Natural killer cell treated with Interleukin-12 subunit alpha and Interleukin-12 subunit beta and Interleukin-15 and Interleukin-18, amount 100 ng/mL, for 72 hours (primary cell): ENCODE measurements around the gene ARIH2. TPM values are rescaled to one million over a fixed set of nuclear protein-coding genes. Genes with fewer than 3 reads are reported as not detected.

Source experiments
- ATAC-seq, 2 donors: fragments of 150-1000 bp; cut with Tn5 transposase in 1 of 2; sonication (Bioruptor Pico), chemical (Tn5 transposase) in 1 of 2; 2 replicates each; pipeline ENCODE4 v1.10.0; 2021
- DNase-seq: peaks from one replicate; pipeline ENCODE4 v3.0.0; 2022; ENCODE audit warnings: low spot score
- H3K27ac Mint-ChIP-seq, 2 donors: 1 replicate in 1 of 2; 2 replicates in 1 of 2; pipeline ENCODE4 v1.8.0; 2022; ENCODE audit warnings: mixed read lengths in 2 of 2, mild to moderate bottlenecking in 1 of 2, moderate library complexity in 1 of 2
- H3K27me3 Mint-ChIP-seq, 2 donors: 1 replicate in 1 of 2; 2 replicates in 1 of 2; pipeline ENCODE4 v1.8.0; 2022; ENCODE audit warnings: mixed read lengths in 2 of 2
- H3K36me3 Mint-ChIP-seq: one replicate; pipeline ENCODE4 v1.8.0; 2022; ENCODE audit warnings: mixed read lengths
- H3K4me1 Mint-ChIP-seq, 2 donors: 1 replicate in 1 of 2; 2 replicates in 1 of 2; pipeline ENCODE4 v1.8.0; 2022; ENCODE audit warnings: low read depth in 2 of 2, mixed read lengths in 2 of 2, mild to moderate bottlenecking in 1 of 2
- H3K4me3 Mint-ChIP-seq: one replicate; pipeline ENCODE4 v1.8.0; 2022; ENCODE audit warnings: mixed read lengths
- H3K9me3 Mint-ChIP-seq: 2 replicates; pipeline ENCODE4 v1.8.0; 2022; ENCODE audit warnings: mixed read lengths
- total RNA-seq, 2 donors: library from RNA; stranded (reverse); gene quantifications; one replicate each; pipeline ENCODE4 v1.2.3, GENCODE V29; 2022

Gene ARIH2
- total RNA-seq, 2 donors from 2014 or later: 141 to 238 TPM

GRCh38 chr3:48938156-48938555 lies 19.5 kb downstream of the ARIH2 start:
- Mint-ChIP-seq H3K4me1 (peaks cover 23% of the 10 kb centered on the region in 2 donors), H3K27ac (peak overlapping the region; percentile 6 to 12), H3K9me3 (no peaks in the 10 kb centered on the region), H3K4me3 (peak overlapping the region; percentile 1), H3K27me3 (no peaks in the 10 kb centered on the region), H3K36me3 (peaks cover 14% of the 10 kb centered on the region)
- DNase-seq (no peak), ATAC-seq (no peak)

GRCh38 chr3:48938689-48939088 lies 20.0 kb downstream of the ARIH2 start:
- Mint-ChIP-seq H3K9me3 (no peaks in the 10 kb centered on the region), H3K27me3 (no peaks in the 10 kb centered on the region), H3K36me3 (peaks cover 15% of the 10 kb centered on the region), H3K27ac (peak overlapping the region; percentile 6 to 12), H3K4me1 (peaks cover 26 to 27% of the 10 kb centered on the region in 2 donors), H3K4me3 (peak overlapping the region; percentile 1)
- no peak for ATAC-seq
- DNase-seq: no peak

GRCh38 chr3:48945432-48945831 lies 26.8 kb downstream of the ARIH2 start:
- DNase-seq (no peak), ATAC-seq (no peak)
- H3K4me1 Mint-ChIP-seq: peaks cover 28 to 29% of the 10 kb centered on the region in 2 donors
- H3K9me3 Mint-ChIP-seq: no peaks in the 10 kb centered on the region
- no peaks in the 10 kb centered on the region for H3K27me3 Mint-ChIP-seq
- no peak overlapping the region for H3K4me3 Mint-ChIP-seq
- peak overlapping the region; percentile 14 to 59 for H3K27ac Mint-ChIP-seq
- peaks cover 4% of the 10 kb centered on the region for H3K36me3 Mint-ChIP-seq

DNA sequence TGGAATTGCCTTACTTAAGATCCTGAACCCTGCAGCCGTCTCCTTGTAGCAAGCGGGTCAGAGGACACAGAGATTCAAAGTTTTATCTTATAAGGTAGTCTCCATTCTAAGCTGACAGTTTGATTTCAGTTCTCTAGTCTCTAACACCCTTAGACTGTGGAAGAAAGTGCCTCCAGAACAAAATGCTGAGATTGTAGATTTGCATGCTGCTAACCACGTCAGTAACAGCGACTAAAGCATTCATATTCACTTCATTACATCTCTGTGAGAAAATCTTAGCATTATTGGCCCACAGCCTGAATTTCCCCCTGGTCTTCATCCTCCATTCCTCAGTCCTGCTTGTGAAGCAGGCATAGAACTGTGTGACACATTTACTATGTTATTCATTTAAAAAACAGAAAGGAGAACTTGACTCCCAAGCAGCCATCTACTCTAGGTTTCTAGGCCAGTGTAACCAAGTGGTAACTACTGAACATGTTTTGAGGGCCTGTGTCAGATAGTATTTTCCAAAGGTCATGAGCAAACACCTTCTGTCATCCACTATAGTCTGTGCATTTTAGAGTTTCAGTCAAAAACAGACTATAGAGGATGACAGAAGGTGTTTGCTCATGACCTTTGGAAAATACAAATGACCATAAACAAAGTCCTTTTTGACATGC lies 27.4 kb downstream of the ARIH2 start:
- Mint-ChIP-seq H3K4me3 (no peak overlapping the region), H3K36me3 (peaks cover 4% of the 10 kb centered on the region), H3K27me3 (no peaks in the 10 kb centered on the region), H3K4me1 (peaks cover 28 to 29% of the 10 kb centered on the region in 2 donors), H3K27ac (peak overlapping the region; percentile 14 to 59), H3K9me3 (no peaks in the 10 kb centered on the region)
- ATAC-seq (no peak), DNase-seq (no peak)

DNA sequence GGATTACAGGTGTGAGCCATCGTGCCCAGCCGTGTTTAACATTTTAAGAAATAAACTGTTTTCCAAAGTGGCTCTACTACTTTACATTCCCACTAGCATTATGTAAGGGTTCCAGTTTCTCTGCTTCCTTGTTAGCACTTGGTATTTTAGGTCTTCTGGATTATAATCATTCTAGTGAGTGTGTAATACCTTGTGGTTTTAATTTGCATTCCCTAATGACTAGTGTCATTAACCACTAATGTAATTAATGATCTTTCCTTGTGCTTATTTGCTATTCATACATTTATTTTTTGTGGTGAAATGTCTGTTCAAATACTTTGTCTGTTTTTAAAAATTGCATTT lies 30.7 kb downstream of the ARIH2 start:
- no peak for ATAC-seq
- Mint-ChIP-seq H3K27ac (no peak overlapping the region), H3K4me1 (peaks cover 26 to 33% of the 10 kb centered on the region in 2 donors), H3K4me3 (no peak overlapping the region), H3K36me3 (no peaks in the 10 kb centered on the region), H3K27me3 (no peaks in the 10 kb centered on the region), H3K9me3 (no peaks in the 10 kb centered on the region)
- no peak for DNase-seq

DNA sequence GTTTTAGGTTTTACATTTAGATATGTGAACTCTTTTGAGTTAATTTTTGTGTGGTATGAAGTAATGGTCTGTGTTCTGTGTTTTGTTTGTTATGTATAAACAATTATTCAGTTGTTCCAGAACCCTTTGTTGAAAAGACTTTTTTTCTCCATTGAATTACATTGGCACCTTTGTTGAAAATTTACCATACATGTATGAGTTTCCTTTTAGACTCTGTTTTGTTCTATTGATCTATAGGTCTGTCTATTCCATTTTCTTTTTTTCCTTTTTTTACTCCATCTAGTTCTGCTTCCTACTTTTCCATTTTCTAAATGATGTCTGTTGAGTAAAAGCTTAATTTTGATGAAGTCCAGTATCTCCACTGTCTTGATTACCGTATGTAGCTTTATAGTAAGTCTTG lies 31.4 kb downstream of the ARIH2 start:
- Mint-ChIP-seq H3K4me3 (no peak overlapping the region), H3K9me3 (no peaks in the 10 kb centered on the region), H3K36me3 (no peaks in the 10 kb centered on the region), H3K27me3 (no peaks in the 10 kb centered on the region), H3K27ac (no peak overlapping the region), H3K4me1 (peaks cover 22 to 26% of the 10 kb centered on the region in 2 donors)
- DNase-seq: no peak
- ATAC-seq: no peak

GRCh38 chr3:48951764-48952163 lies 33.1 kb downstream of the ARIH2 start:
- no peaks in the 10 kb centered on the region for H3K27me3 Mint-ChIP-seq
- no peak overlapping the region for H3K4me3 Mint-ChIP-seq
- no peaks in the 10 kb centered on the region for H3K9me3 Mint-ChIP-seq
- H3K36me3 Mint-ChIP-seq: no peaks in the 10 kb centered on the region
- DNase-seq (no peak), ATAC-seq (no peak)
- no peak overlapping the region for H3K27ac Mint-ChIP-seq
- H3K4me1 Mint-ChIP-seq: peaks cover 13 to 18% of the 10 kb centered on the region in 2 donors

DNA sequence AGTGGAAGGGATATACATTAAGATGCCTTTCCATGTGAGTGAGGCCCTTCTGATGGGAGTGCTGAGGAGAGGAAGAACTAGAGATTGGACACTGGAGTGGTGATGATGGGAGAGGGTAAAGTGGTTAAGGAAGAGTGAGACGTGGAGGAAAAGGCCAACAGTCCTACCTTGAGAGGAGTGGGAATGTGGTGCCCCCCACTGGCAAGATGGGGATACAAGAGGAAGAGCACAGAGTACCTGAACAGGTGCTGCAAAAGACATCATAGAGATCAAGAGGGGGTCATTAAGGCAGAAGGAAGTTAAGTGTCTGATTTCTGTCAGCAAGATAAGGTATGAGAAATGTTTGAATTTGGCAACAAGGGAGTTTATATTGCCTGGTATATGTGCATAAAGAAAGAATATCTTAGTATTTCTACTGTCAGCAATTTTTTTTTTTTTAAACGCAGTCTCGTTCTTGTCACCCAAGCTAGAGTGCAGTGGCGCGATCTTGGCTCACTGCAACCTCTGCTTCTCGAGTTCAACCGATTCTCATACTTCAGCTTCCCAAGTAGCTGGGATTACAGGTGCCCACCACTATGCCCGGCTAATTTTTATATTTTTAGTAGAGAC lies 34.0 kb downstream of the ARIH2 start:
- DNase-seq: no peak
- no peaks in the 10 kb centered on the region for H3K36me3 Mint-ChIP-seq
- H3K9me3 Mint-ChIP-seq: no peaks in the 10 kb centered on the region
- peak in 1 of 2 donors; percentile 56 for ATAC-seq
- H3K4me3 Mint-ChIP-seq: no peak overlapping the region
- H3K27me3 Mint-ChIP-seq: no peaks in the 10 kb centered on the region
- H3K4me1 Mint-ChIP-seq: peaks cover 13 to 20% of the 10 kb centered on the region in 2 donors
- H3K27ac Mint-ChIP-seq: peak overlapping the region in 1 of 2 donors; percentile 50

- Mint-ChIP-seq H3K36me3 (no peaks in the 10 kb centered on the region), H3K27ac (no peak overlapping the region), H3K9me3 (no peaks in the 10 kb centered on the region), H3K27me3 (no peaks in the 10 kb centered on the region), H3K4me1 (peaks cover 5 to 13% of the 10 kb centered on the region in 2 donors), H3K4me3 (no peak overlapping the region)
- DNase-seq (no peak), ATAC-seq (no peak)
Measured at GRCh38 chr3:48957006-48957705, 38.5 kb downstream of the ARIH2 start.

DNA sequence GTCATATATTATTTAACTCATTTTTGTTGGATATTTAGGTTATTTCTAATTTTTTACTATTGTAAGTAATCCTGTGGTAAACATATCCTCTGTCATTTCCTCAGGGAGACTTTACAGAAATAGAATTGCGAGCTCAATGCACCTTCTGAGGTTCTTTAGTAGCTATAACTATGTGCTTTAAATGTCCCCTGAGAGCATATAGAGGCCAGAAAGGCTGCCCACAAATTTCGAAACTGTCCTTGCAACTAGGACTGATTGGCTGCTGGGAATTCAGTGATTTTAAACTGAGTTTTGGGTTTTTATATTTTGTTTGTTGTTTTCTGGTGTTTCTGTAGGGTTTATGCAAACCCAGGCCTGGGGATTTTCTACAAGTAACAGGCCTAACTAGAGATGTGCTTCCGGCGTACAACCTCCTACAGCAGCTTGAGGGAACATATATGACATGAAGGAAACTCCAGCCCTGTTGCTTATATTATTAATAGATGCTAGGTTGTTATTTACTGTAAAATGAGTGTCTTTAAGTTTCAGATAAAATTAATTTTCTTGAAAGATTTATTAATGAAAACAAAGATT lies 42.3 kb downstream of the ARIH2 start:
- Mint-ChIP-seq H3K27me3 (no peaks in the 10 kb centered on the region), H3K9me3 (no peaks in the 10 kb centered on the region), H3K36me3 (no peaks in the 10 kb centered on the region), H3K4me3 (no peak overlapping the region), H3K4me1 (peaks cover 5 to 6% of the 10 kb centered on the region in 2 donors), H3K27ac (no peak overlapping the region)
- DNase-seq: no peak
- no peak for ATAC-seq

GRCh38 chr3:48962340-48962739 lies 43.7 kb downstream of the ARIH2 start:
- peak overlapping the region; percentile 25 to 28 for H3K27ac Mint-ChIP-seq
- no peaks in the 10 kb centered on the region for H3K9me3 Mint-ChIP-seq
- peaks cover 13% of the 10 kb centered on the region in 2 donors for H3K4me1 Mint-ChIP-seq
- H3K36me3 Mint-ChIP-seq: no peaks in the 10 kb centered on the region
- H3K4me3 Mint-ChIP-seq: no peak overlapping the region
- DNase-seq: no peak
- ATAC-seq: no peak
- H3K27me3 Mint-ChIP-seq: no peaks in the 10 kb centered on the region

- DNase-seq (no peak), ATAC-seq (no peak)
- H3K4me3 Mint-ChIP-seq: no peak overlapping the region
- no peaks in the 10 kb centered on the region for H3K27me3 Mint-ChIP-seq
- H3K36me3 Mint-ChIP-seq: no peaks in the 10 kb centered on the region
- peaks cover 13% of the 10 kb centered on the region in 2 donors for H3K4me1 Mint-ChIP-seq
- peak overlapping the region; percentile 25 to 28 for H3K27ac Mint-ChIP-seq
- H3K9me3 Mint-ChIP-seq: no peaks in the 10 kb centered on the region
Measured at GRCh38 chr3:48962939-48963338, 44.3 kb downstream of the ARIH2 start.

DNA sequence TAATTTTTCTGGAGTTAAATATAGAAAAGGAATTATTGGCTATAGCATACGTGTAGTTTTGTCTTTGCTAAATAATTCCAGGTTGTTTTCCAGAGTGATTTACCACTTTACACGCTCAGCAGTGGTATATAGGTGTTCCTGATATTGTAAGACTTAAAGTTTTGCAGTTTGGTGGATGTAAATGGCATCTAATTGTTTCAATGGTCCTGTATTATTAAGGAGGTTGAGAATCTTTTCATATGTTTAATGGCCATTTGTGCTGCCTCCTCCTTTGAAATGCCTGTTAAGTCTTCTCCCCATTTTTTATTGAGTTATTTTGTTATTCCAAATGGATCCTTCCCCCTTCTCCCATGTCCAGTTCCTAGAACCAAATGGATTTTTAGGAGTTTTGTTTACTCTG lies 44.9 kb downstream of the ARIH2 start:
- H3K27me3 Mint-ChIP-seq: no peaks in the 10 kb centered on the region
- no peak overlapping the region for H3K27ac Mint-ChIP-seq
- no peaks in the 10 kb centered on the region for H3K36me3 Mint-ChIP-seq
- H3K4me1 Mint-ChIP-seq: peaks cover 13% of the 10 kb centered on the region in 2 donors
- H3K4me3 Mint-ChIP-seq: no peak overlapping the region
- H3K9me3 Mint-ChIP-seq: no peaks in the 10 kb centered on the region
- ATAC-seq: no peak
- no peak for DNase-seq

- ATAC-seq (no peak), DNase-seq (no peak)
- Mint-ChIP-seq H3K4me3 (no peak overlapping the region), H3K4me1 (peaks cover 13% of the 10 kb centered on the region in 2 donors), H3K9me3 (no peaks in the 10 kb centered on the region), H3K36me3 (peaks cover 5% of the 10 kb centered on the region), H3K27ac (peak overlapping the region; percentile 48 to 57), H3K27me3 (no peaks in the 10 kb centered on the region)
Measured at GRCh38 chr3:48966367-48966766, 47.7 kb downstream of the ARIH2 start.
